HG03280 (cell line): Measurements from ENCODE around the gene CYB5R2.

Experiments used
- ATAC-seq: cut with Tn5 transposase; IDR thresholded peaks from one replicate; pipeline ENCODE4 v1.9.1; 2021; ENCODE audit warnings: mild to moderate bottlenecking, moderate library complexity; ENCODE audit not compliant: unreplicated experiment

The CYB5R2 gene

DNA sequence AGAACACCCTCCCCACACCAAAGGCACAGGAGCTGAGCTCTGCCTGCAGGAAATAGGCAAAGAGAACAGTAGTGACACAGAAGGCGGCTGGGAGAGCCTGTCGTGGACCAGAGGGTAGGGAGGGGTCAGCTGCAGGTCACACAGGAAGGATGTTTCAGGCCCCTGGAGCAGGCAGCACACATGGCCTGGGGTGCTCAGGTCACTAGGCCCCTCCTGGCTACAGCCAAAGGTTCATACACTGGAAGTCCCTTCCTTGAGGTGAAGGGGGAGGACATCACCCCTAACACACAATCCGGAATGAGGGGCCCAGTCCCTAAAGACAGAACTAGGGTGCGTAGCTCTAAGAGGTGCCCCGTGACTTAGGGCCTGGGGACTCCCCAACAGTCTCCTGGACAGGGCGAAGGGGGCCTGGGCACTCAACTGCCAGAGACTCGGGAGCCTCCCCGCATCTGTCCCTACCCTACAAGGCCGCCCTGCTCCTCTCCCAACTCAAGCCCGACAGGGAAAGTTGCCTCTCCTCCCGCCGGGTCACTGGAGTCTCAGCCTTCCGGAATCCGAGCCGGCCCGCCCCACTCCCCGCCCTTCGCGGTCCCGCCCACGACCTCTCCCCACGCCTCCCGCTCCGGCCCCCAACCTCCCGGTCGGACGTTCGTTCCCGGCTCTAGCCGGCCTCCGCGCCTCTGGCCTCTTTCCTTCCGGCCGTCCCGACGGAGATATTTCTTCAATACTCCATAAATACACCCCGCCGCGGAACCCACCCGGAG, at the start of gene CYB5R2:
Gene CYB5R2, minus strand, starts transcription at position 541 of the 764 bp plus-strand sequence. CDS start 675 bp downstream, outside the sequence.
- peak; percentile 40 for ATAC-seq

DNA sequence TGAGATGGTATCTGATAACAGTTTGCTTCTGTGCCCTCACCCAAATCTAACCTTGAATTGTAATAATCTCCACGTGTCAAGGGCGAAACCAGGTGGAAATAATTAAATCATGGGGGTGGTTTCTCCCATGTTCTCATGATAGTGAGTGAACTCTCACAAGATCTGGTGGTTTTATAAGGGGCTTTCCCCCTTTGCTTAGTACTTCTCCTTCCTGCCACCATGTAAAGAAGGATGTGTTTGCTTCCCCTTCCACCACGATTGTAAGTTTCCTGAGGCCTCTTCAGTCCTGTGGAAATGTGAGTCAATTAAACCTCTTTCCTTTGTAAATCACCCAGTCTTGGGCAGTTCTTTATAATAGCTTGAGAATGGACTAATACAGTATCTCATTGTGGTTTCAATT, 41.5 kb upstream of the CYB5R2 start:
- ATAC-seq = no peak

DNA sequence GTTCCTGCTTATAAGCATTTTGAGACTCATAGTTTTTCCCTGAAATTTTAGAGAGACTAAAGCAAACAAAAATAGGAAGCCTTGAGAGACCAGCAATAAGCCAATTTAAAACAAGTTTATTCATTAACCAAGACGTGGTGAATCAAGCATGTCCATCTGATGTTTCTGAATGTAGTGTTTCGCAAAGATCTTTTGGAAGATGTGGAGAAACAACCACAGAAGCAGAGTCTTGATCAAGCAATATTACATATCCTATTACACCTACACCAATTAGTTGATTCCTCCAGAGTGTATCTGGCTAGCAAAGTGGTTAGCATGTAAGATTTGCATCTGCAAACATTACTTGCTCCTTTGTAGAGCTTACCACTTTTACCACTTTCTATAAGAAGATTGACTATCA, 33.1 kb upstream of the CYB5R2 start, which contains the start of gene OVCH2:
Gene OVCH2, minus strand, starts transcription at position 101 of the 400 bp plus-strand sequence. Its CDS starts 83 bp downstream, at position 18.
- ATAC-seq = no peak

DNA sequence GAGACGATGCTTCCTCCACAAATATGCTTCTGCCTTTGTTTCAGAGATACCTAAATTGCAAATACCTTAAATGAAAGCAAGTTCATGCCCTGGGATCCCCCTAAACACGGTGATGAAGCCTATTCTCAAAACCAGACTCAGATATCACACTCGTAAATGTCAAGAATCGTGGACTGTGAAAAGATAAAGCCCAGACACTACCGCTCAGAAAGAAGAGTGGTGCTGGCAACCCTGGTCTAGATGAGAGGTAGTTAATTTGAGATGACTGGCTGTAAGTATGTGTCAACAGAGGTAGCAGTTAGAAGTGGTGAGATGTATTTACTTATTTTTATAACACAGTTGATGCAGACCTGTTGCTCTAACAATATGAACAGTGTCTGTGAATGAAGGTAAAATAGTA, 30.4 kb upstream of the CYB5R2 start:
- no peak for ATAC-seq

DNA sequence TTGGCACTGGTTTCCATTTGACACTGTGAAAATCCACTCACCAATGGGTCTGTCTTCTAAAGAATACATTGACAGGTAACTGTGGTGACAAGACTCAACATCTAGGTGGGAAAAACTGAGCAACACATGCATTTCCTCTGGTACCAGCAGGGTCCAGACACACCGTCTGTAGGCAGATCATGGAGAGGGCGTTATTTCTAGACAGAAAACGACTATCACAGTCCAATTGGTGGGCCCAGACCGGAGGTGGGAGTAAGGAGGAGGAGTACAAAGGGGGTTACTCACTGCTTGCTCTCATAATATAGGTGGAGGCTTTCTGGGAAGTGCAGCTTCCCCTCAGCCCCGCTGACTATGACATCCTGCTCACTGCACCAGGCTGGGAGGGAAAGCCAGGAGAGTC, 23.1 kb upstream of the CYB5R2 start:
- no peak for ATAC-seq

DNA sequence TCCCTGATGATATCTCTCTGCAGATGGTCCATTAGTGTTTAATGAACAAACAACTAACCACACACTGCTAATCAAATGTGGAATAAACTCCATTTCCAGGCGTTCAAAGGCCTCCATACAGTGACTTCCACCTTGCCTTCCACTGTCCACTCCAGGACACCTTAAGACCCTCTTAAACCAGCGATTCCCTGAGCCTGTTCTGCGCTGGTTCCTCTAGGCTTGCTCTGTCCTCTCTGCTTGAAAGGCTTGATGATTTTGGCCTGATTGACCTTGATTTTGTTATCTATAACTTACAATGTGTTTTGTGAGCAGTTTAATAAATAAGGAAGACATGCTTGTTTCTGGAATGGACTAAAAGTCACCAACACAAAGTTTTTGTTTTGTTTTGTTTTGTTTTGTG, 20.9 kb upstream of the CYB5R2 start:
- peak; percentile 18 for ATAC-seq

DNA sequence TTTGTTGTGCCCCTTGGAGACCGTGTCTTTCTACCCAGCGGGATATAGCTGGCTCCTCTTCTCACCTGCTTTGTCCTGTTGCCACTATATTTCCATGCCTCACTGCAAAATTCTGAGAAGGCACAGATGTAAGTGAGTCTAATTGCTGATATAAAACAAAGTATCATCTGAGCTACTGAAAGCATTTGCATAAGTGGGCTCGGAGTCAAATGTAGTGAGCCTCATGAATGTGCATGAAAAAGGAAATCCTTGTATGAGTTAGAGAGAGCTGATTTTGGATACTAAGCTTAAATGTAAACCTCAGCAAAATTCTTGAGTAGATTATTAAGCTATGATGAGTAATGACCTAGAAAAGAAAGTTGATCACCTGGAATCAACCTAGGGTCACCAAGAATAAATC, 19.1 kb upstream of the CYB5R2 start:
- ATAC-seq = no peak

DNA sequence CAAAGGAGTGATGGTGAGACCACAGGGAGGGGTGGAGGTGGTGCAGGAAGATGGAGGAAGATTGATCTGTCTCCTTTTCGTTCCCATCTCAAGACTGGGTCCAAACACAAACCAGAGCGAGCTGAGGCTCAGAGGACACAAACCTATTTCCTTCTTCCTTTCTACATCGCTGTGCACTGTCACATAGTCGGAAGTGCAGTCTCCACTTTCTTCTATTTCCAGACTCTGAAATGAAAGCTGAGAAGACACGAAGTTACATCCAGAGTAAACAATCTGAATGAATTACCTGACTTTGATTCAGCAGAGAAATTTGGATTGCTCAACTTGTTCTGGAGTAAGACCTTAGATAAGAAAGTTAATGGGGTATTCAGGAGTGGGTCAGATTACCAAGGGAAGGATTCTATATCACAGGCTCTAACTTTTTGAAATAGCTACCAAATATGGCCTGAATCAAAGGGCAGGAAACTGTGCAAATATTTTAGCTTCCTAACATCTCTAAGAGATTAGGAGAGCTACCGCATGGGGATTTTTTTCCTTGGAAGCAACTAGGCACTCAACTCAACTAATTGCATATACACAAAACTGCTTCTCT, 18.6 kb upstream of the CYB5R2 start:
- ATAC-seq = no peak

DNA sequence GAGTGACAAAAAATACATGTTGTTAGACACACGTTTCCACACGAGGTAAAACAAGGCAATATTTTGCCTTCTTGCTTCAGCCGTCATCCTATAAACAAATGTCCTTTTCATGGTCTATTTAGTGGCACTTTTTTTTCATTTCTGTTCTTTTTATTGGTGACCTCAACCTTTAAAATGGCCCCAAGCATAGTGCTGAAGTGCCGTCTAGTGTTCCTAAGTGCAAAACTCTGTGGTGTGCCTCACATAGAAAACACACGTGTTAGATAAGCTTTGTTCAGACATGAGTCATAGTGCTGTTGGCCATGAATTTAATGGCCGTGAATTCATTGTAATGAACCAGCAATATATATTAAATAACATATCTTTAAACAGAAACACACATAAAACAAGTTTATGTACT, 17.3 kb upstream of the CYB5R2 start:
- no peak for ATAC-seq

DNA sequence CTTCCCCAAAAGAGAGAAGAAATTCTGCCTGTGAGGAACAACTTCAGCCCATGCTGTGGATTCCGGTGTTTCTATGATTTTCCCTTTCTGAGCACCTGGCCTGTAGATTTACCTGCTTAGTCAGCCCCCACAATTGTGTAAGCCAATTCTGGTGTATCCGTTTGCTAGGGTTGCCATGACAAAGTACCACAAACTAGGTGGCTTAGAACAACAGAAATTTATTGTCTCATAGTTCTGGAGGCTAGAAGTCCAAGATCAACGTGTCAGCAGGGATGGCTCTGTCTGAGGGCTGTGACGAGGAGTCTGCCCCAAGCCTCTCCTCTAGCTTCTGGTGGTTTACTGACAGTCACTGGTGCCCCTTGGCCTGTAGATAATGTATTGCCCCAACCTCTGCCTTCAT, 15.9 kb upstream of the CYB5R2 start:
- no peak for ATAC-seq

DNA sequence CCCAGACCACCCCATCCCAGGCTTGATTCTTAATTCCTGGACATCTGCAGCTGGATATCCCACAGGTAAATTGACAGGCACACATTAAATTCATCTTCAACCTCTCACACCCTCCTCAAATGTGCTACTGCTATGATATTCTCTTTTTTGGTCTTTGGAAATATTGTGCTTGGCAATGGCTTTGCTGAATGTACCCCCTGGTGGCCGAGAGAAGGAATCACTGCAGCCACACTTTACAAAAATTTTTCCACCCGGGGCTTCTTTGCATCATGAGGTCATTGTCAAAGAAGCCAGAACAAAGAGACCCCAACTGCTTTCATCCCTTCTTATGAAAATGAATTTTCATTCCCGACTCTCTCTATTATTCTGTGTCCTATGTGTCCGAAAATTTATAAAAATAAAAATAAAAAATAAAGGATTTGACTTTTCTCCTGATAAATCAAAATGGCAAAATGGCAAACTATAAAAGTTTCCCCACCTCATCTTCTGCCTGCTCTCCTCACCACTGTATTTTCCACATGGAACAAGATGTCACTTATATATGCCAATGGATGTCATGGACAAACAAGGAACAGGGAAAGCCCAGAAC, 15.0 kb upstream of the CYB5R2 start:
- peak; percentile 79 for ATAC-seq

DNA sequence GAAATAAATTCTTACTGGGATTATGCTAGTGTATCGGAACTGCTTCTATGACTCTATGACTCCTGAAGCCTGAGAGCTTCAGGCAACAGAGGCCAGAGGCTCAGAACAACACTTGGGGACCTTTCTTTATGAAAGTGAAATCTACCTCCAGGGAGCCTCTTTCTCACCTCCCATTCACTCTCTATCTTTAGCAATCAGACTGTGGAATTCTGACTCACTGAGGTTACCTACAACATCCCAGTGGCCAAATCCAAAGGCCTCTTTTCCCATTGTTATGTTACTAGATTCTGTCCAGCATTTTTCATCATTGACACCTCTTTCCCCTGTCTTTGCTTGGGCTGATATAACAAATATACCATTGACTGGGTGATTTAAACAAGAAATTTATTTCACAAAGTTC, 14.1 kb upstream of the CYB5R2 start:
- ATAC-seq = no peak

DNA sequence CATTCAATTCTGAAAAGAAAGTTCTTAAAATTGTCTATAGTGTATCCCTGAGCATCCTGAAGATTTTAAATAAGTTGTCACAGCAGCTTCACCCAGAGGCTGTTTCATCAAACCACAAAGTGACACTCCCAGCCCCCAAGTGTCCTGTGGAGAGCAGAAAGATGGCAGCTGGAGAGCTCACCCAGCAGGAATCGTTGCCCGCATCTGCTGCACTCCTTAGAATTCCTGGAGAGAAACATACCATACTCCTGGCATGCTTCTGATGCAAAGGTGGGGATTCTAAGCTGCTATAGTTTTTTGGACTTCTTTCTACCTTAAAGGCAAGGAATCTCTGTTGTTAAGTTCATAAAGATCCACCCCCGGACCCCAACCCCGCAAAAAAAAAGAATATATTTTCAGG, 13.5 kb upstream of the CYB5R2 start:
- no peak for ATAC-seq

DNA sequence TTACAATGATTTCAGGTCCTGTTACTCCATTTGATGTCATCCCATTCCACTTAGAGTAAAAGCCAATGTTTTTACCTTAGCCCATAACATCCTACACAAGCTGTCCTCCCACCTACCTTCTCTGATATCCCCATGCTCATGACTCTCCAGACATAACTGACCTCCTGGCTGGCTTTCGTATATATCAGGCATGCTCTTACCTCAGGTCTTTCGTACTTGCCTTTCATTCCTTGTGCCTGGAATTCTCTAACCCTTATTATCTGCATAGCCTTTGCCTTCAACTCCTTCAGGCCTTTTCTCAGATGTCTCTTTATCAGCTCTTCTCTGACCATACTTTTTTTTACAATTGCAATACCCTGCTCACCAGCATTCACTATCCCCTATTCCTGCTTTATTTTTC, 10.3 kb upstream of the CYB5R2 start:
- ATAC-seq = no peak

DNA sequence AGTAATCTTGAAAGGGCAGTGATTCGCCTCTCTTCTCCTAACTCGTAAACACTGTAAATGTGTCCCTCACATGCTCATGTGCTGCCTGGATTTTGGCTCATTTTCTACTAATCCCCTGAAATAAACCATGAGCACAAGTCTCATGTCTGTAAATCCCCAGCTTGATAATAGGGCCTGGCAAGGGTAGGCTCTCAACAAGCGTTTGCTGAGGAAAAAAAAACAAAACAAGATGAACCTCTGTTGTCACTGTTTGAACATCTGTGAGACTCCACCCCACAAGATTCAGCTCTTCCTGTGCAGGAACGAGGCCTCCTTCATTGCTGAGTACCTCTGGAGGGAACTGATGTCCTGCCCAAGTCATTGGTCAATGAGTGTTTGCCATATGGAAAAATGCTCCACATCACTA, 4.5 kb upstream of the CYB5R2 start:
- ATAC-seq = no peak

DNA sequence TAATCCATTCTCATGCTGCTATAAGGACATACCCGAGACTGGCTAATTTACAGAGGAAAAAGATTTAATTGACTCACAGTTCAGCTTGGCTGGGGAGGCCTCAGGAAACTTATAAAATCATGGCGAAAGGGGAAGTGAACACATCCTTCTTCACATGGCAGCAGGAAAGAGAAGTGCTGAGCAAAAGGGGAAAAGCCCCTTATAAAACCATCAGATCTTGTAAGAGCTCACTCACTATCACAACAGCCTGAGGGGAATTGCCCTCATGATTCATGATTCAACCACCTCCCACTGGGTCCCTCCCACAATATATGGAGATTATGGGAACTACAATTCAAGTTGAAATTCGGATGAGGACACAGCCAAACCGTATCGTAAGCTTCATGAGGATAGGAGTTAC, 3.8 kb upstream of the CYB5R2 start:
- no peak for ATAC-seq

DNA sequence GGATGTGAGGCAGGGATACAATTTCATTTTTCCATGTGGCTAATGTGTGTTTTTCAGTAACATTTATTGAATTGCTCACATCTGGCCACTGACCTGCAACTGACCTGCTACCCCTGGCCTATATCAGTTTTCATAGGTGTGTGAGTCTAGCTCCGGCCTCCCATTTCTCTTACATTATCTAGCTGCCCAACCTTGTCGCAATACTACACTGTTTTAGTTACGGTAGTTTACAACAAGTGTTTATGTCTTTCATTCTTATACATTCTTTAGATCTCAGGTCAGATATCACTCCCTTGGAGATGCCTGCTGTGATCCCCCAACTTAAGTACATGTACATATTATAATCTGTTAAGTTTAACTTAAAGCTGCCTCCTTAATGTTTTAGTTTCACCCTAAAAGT, 2.3 kb upstream of the CYB5R2 start:
- ATAC-seq = no peak

DNA sequence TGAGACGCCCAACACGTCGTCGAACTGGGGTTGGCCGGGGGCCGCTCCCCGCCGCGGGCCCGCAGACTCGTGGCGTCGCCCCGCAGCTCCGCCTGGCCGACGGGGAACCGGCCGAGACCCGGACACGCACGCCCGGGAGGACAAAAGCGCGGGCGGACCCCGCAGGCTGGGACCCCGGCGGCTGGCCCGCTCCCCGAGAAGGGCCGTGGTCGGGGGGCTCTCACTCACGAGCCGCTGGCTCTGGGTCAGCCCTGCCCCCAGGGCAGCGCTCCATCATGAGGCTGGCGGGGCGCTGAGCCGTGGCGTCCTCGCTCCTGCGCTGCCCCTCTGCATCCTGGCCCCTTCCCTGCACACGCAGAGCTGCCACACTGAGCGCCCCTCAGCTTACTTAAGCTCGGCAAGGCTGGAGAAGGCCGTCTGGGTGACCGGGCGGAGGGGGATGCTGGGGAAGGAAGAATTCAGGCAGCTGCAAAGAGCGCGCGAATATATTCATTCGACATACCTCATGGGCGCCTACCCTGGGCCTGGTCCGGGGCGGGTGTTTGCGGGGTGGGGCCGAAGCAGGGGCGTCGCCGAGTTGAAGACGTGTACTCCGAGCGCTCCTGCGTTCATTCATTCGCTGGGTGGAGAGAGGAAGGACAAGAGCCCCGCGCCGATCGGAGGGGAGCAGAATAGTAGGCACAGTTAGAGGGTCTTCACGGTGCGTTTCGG, 579 bp upstream of the CYB5R2 start:
- ATAC-seq = peak; percentile 47

DNA sequence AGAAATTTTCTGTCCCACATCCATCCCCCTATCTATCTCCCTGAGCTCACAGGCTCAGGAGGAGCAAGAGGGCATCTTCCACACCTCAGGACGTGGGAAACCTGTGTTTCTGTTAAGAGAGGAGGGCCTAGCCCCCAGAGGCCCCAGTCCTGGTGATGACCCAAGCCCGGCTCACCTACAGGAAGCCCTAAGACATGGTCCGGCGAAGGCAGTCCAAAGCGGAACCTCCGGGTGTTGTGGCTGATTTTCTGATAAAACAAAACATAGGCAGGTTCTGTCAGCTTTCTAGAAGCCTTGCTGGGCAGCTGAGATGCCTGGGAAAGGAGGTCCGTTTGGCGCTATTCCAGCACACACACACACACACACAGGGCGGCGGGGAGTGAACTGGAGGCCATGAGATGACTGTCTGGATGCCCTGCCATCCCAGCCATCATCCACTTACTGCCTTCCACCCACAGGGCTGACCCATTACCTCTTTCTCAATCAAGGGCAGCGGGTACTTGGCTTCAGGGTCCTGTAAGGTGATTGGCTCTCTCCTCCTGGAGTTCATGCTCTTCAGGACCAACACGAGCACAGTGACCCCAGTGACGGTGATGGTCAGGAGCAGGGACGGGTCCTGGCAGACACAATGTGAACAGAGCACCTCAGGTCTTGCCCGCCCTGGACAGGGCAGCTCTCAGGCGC, 882 bp downstream of the CYB5R2 start:
- ATAC-seq = no peak

DNA sequence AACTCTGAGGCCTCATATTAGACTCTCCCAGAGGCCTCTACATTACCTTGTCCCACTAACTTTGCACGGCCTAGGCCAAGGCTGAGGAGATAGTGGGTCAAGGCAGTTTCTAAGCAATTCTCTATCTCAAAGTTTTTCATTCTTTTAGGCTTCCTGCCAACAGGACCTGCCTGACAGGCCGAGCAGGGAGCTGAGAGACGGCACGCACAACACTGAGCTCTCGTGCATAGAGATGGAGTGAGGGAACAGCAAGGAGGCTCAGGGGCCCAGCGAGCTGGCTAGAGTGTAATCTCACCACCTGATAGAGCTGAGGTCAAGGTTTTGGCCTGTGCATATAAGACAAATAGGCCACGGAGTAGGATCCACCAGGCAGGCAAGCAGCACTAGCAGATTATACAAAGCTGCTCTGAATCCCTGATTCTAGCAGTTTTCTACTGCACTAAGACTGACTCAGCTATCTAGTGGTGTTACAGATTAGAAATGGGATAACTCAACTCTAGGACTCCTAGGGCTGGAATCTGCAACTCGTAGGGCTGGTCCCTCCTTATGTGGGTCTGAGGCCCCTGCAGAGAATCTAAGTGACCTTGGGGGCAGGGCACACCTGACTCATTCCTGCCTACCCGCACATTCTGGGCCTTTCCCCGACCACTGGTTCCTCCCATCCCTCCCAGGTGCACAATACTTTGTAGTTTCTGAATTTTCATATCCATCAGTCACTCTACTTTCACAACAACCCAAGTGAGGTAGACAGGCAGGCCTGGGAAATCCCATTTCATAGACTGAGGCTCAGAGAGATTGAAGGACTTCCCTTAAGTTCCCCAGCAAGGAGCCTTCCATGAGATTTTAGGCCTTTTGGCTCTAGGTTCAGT, 1.7 kb downstream of the CYB5R2 start:
- peak; percentile 52 for ATAC-seq
